Ovary (tissue), 3 donors: ENCODE results near the gene NANS.

Experiments
- CTCF ChIP-seq, 3 donors: fragments of 450-650 bp in 2 of 3; fragments of 200-600 bp in 1 of 3; IDR thresholded peaks; one replicate each; pipeline versions ENCODE4 v1.5.1 to v1.8.0; 2016 to 2022; ENCODE audit warnings: antibody characterized with exemption in 3 of 3, mild to moderate bottlenecking in 1 of 3
- EP300 ChIP-seq: sonication (generic); formaldehyde crosslinking; IDR thresholded peaks from one replicate; pipeline ENCODE4 v1.6.1; 2017; ENCODE audit warnings: antibody characterized with exemption
- POLR2A ChIP-seq: fragments of 450-650 bp; IDR thresholded peaks from one replicate; pipeline ENCODE4 v1.6.1; 2017; ENCODE audit warnings: antibody characterized with exemption, mild to moderate bottlenecking, moderate library complexity
- donor health status: DM: no; HTN: no; CAD: no.

DNA sequence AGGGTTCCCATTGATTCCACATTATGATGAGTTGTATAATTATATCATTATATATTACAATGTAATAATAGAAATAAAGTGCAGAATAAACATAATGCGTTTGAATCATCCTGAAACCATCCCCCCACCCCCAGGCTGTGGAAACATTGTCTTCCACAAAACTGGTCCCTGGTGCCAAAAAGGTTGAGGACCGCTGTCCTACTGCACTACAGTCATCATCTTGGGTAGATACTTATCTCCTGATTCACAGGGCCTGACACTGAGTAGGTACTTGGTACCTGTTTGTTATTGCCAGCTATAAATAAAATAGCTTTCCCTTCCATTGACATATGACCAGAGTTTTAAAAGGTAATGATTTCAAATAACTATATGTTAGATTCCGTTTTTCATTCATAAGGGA, 47.8 kb upstream of the NANS start:
- TF ChIP-seq POLR2A (no peak), CTCF (IDR thresholded peaks at IDR 0.05) (no peak), EP300 (no peak)
